Measurements from ENCODE around the gene FCMR.

DNA sequence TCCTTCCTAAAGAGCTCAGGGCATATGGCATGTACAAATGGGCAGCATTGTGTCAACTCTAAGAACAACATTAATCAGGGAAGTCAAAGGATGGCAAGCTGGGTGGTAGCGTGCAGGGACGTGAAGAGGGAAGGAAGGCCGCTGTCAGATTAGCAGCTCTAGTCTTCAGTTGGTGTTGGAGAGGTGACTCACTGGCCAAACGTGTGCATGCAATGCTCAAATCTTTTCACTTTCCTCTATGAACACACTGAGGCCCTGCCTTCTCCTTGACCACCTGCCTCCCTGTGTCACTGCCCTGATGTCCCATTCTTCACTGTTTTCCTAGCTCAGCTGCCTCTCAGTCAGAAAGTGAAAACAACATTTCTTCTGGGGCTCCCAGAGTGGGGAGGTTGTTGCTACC lies 30.4 kb upstream of the FCMR start:
- TF ChIP-seq, protein P1, sequence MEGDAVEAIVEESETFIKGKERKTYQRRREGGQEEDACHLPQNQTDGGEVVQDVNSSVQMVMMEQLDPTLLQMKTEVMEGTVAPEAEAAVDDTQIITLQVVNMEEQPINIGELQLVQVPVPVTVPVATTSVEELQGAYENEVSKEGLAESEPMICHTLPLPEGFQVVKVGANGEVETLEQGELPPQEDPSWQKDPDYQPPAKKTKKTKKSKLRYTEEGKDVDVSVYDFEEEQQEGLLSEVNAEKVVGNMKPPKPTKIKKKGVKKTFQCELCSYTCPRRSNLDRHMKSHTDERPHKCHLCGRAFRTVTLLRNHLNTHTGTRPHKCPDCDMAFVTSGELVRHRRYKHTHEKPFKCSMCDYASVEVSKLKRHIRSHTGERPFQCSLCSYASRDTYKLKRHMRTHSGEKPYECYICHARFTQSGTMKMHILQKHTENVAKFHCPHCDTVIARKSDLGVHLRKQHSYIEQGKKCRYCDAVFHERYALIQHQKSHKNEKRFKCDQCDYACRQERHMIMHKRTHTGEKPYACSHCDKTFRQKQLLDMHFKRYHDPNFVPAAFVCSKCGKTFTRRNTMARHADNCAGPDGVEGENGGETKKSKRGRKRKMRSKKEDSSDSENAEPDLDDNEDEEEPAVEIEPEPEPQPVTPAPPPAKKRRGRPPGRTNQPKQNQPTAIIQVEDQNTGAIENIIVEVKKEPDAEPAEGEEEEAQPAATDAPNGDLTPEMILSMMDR (IDR thresholded peaks at IDR 0.05; ENCODE audit: low read depth, low read length, missing input control) = no peak
- TF ChIP-seq GABPA (IDR thresholded peaks at IDR 0.05 in 1 of 2, conservative IDR thresholded peaks at IDR 0.05 in 1 of 2) = no peak
- no peak for TF ChIP-seq SP1 (IDR thresholded peaks at IDR 0.05)
- TF ChIP-seq EGR1 (IDR thresholded peaks at IDR 0.05; ENCODE audit: low read depth in 2 of 2) = no peak
- TF ChIP-seq, protein P2, sequence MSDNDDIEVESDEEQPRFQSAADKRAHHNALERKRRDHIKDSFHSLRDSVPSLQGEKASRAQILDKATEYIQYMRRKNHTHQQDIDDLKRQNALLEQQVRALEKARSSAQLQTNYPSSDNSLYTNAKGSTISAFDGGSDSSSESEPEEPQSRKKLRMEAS (IDR thresholded peaks at IDR 0.05) = no peak
- TF ChIP-seq TAF1 (conservative IDR thresholded peaks at IDR 0.05) = no peak
- TF ChIP-seq, protein P3, sequence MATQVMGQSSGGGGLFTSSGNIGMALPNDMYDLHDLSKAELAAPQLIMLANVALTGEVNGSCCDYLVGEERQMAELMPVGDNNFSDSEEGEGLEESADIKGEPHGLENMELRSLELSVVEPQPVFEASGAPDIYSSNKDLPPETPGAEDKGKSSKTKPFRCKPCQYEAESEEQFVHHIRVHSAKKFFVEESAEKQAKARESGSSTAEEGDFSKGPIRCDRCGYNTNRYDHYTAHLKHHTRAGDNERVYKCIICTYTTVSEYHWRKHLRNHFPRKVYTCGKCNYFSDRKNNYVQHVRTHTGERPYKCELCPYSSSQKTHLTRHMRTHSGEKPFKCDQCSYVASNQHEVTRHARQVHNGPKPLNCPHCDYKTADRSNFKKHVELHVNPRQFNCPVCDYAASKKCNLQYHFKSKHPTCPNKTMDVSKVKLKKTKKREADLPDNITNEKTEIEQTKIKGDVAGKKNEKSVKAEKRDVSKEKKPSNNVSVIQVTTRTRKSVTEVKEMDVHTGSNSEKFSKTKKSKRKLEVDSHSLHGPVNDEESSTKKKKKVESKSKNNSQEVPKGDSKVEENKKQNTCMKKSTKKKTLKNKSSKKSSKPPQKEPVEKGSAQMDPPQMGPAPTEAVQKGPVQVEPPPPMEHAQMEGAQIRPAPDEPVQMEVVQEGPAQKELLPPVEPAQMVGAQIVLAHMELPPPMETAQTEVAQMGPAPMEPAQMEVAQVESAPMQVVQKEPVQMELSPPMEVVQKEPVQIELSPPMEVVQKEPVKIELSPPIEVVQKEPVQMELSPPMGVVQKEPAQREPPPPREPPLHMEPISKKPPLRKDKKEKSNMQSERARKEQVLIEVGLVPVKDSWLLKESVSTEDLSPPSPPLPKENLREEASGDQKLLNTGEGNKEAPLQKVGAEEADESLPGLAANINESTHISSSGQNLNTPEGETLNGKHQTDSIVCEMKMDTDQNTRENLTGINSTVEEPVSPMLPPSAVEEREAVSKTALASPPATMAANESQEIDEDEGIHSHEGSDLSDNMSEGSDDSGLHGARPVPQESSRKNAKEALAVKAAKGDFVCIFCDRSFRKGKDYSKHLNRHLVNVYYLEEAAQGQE (IDR thresholded peaks at IDR 0.05) = no peak
- TF ChIP-seq YY1 (IDR thresholded peaks at IDR 0.05) = no peak
- TF ChIP-seq, protein P4, sequence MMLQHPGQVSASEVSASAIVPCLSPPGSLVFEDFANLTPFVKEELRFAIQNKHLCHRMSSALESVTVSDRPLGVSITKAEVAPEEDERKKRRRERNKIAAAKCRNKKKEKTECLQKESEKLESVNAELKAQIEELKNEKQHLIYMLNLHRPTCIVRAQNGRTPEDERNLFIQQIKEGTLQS (IDR thresholded peaks at IDR 0.05) = no peak
- TF ChIP-seq, protein P5, sequence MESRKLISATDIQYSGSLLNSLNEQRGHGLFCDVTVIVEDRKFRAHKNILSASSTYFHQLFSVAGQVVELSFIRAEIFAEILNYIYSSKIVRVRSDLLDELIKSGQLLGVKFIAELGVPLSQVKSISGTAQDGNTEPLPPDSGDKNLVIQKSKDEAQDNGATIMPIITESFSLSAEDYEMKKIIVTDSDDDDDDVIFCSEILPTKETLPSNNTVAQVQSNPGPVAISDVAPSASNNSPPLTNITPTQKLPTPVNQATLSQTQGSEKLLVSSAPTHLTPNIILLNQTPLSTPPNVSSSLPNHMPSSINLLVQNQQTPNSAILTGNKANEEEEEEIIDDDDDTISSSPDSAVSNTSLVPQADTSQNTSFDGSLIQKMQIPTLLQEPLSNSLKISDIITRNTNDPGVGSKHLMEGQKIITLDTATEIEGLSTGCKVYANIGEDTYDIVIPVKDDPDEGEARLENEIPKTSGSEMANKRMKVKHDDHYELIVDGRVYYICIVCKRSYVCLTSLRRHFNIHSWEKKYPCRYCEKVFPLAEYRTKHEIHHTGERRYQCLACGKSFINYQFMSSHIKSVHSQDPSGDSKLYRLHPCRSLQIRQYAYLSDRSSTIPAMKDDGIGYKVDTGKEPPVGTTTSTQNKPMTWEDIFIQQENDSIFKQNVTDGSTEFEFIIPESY (IDR thresholded peaks at IDR 0.05) = no peak
- TF ChIP-seq HNF4G (IDR thresholded peaks at IDR 0.05) = no peak
- TF ChIP-seq JUND (IDR thresholded peaks at IDR 0.05) = no peak
- no peak for TF ChIP-seq FOXA2 (IDR thresholded peaks at IDR 0.05)
- no peak for TF ChIP-seq HNF4A (conservative IDR thresholded peaks at IDR 0.05)

All from liver (tissue), 3 donors.